LNCAP (cell line): ENCODE results near the gene KIRREL3.

Source experiments
- TF ChIP-seq, protein P1 (sequence below): fragments of 450-650 bp; IDR thresholded peaks from 2 replicates; pipeline ENCODE4 v1.5.1; 2017; ENCODE audit warnings: mild to moderate bottlenecking

Gene KIRREL3

DNA sequence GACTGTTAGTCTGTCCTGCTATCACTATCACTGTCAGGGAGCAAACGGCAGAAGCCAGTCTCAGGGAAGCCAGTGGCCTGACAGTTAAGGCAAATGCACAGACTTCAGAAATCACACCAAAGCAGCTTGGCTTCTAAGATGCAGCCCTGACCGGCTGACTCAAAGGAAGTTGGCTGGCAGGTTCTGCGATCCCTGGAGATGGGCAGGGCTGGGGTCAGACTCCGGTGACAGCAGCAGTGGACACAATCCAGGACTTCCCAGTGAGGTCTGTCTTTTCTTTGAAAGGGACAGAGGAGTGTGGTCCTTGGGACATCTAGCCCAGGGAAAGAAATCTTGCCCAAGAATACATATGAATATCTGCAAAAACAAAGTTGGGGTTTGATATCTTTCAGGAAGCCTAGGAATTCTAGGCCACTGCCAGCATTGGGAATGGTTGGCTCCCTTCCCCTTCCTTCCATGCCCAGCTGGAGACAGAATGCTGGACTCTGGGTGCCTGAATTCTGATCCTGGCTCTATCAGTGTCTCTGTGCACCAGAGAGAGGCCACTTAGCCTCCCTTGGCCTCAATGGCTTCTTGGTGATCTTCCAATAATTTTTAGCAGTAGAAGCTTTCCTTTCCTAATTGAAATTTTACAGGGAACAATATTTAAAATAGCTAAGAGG is 108.9 kb downstream of the KIRREL3 start:
- TF ChIP-seq, protein P1, sequence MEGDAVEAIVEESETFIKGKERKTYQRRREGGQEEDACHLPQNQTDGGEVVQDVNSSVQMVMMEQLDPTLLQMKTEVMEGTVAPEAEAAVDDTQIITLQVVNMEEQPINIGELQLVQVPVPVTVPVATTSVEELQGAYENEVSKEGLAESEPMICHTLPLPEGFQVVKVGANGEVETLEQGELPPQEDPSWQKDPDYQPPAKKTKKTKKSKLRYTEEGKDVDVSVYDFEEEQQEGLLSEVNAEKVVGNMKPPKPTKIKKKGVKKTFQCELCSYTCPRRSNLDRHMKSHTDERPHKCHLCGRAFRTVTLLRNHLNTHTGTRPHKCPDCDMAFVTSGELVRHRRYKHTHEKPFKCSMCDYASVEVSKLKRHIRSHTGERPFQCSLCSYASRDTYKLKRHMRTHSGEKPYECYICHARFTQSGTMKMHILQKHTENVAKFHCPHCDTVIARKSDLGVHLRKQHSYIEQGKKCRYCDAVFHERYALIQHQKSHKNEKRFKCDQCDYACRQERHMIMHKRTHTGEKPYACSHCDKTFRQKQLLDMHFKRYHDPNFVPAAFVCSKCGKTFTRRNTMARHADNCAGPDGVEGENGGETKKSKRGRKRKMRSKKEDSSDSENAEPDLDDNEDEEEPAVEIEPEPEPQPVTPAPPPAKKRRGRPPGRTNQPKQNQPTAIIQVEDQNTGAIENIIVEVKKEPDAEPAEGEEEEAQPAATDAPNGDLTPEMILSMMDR, result no peak

DNA sequence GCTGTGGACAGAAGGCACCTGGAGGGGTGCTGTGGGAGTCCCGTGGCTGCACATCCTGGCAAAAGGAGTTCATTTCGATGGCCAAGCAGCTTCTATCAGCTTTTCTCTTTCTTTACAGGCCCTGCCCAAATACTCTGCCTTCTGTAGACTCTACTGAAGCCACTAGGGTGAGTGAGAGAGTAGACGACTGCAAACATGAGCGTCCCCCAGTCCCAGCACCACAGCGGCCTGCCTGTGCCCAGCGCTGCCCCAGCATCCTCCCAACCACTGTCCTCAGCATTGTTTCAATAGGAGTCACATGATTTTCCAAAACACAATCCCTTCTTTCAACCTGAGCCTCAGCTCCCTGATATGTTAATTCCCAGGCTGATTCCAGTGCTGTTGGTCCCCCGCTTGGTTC is 110.0 kb downstream of the KIRREL3 start:
- TF ChIP-seq, protein P1, result no peak

DNA sequence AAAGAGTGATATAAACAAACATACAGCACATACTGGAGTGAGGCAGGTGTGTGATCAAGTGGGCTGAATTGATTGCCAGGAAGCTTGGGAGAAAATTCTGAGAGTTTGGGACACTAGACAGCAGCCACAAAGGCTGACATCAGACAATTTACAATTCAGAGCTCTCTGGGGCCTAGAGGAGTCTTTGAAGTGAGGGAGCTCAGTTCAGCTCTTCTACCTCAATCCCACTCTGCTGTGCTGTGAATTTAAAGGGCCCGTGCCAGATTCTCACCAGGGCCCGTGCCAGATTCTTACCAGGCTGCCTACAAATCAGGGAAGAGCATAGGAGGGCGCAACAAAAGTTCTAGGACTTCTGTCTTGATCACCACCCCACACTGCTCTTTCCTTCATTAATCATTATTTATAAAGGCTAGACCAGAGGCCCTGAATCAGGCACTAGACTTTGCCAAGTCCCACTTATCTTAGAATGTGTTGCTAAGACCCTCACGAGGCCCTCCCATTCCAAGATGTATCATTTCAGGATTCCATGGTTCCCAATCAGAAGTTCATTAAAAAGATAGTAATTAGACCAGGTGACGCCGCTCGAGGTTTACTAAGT is 112.4 kb downstream of the KIRREL3 start:
- TF ChIP-seq, protein P1, result no peak

DNA sequence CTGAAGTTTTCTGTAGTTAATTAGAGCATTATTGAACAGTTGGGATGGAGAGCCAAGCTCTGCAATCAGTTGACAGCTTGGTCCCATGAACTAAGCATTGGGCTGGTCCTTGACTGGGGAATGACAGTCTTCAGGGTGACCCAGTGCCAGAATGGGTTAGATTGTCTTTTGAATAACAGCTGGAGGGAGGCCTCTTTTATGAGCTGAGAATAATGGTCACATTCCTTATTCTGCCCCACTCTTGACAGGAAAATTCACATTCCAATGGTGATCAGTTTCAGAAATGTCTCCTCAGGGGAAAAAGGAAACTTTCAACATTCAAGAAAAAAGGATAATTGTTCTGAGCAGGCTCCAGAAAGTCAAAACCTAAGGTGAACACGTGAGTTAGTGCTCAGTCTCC is 113.9 kb downstream of the KIRREL3 start:
- TF ChIP-seq, protein P1, result no peak

DNA sequence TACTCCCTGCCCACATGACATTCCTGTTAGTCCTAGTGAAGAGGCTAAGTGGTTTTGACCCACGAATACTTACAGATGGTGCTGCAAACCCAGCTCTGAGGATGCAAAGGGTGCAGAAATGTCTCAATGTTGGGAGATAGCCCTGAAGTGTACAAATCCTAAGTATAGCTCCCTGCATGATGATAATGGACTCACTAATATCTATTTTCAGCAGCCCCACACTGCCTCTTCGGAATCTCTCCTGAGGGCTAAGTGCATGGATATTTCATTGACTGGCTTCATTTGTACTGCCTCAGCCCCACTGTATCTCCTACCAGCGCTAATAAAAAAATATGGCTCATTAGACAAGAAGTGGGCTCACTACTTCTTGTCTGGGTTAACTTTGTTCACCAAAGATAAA is 114.5 kb downstream of the KIRREL3 start:
- TF ChIP-seq, protein P1, result no peak

DNA sequence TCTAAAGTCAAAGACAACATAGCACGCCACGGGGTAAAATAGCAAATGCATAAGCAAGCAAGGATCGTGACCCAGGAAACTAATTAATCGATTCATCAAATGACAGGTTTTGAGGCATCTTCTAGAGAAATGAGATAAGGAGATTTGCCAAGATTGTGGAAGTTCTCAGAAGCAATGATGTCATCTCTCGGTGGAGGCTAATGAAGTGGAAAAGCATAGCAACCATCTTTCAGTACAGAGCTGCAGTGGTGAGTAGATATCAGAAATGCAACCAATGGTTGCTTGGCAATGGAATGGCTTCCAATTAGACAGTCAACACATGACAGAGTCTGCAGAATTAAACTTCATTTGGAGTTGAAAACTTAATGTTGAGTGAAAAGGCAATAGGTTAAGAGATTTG is 116.0 kb downstream of the KIRREL3 start:
- TF ChIP-seq, protein P1, result no peak

DNA sequence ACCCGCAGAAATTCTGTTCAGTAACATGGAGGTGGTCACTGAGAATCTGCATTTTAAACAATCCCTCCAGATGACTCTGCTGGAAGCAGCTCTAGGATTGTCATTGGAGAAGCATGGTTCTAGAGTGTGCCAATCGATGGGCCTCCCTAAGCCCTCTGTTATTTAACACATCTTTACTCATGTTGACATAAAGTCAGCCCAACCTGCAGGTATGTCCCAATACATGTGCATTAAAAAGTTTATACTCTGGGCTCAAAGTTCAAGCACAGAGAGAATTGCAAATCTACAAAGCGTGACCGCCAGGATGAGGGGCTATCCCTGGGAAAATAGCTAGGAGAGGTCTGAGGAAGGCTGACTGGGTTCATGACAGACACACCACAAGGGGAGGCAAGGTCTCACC is 116.4 kb downstream of the KIRREL3 start:
- TF ChIP-seq, protein P1, result no peak
